K562 (cell line): Measurements from ENCODE around the gene C2orf42. TPM values are rescaled to one million over a fixed set of nuclear protein-coding genes. Genes with fewer than 3 reads are reported as not detected.

Experiments
- BCOR ChIP-seq: fragments of 450-650 bp; IDR thresholded peaks from 2 replicates; pipeline ENCODE4 v1.6.1; 2016
- BDP1 ChIP-seq: IDR thresholded peaks from 3 replicates; pipeline ENCODE4 v1.6.1; 2011; ENCODE audit not compliant: insufficient read length, insufficient read depth
- HMG20B ChIP-seq: fragments of 250-450 bp; sonication (Bioruptor Pico); IDR thresholded peaks from 2 replicates; pipeline ENCODE4 v1.5.0; 2021; ENCODE audit warnings: mild to moderate bottlenecking
- ILF3 ChIP-seq: fragments of 450-650 bp; IDR thresholded peaks from 2 replicates; pipeline ENCODE4 v1.6.1; 2018; ENCODE audit warnings: antibody characterized with exemption, mild to moderate bottlenecking, moderate library complexity, borderline replicate concordance
- KLF1 ChIP-seq: fragments of 450-650 bp; IDR thresholded peaks from 2 replicates; pipeline ENCODE4 v1.6.1; 2016; ENCODE audit warnings: missing genetic modification characterization, missing compliant biosample characterization
- MITF ChIP-seq: IDR thresholded peaks from 2 replicates; pipeline ENCODE4 v1.6.1; 2014; ENCODE audit warnings: antibody characterized with exemption
- NONO ChIP-seq, 2 experiments: fragments of 200-400 bp in 1 of 2; fragments of 450-650 bp in 1 of 2; formaldehyde crosslinking in 1 of 2; IDR thresholded peaks; 2 replicates each; pipeline ENCODE4 v1.6.1; 2017; ENCODE audit warnings: low read depth in 2 of 2, mild to moderate bottlenecking in 2 of 2, moderate library complexity in 2 of 2, low read length in 1 of 2
- PCBP1 ChIP-seq: fragments of 200-400 bp; formaldehyde crosslinking; IDR thresholded peaks from 2 replicates; pipeline ENCODE4 v1.6.1; 2018; ENCODE audit warnings: mild to moderate bottlenecking, low read depth, low read length; ENCODE audit not compliant: poor library complexity, severe bottlenecking
- PCBP2 ChIP-seq: fragments of 200-400 bp; formaldehyde crosslinking; IDR thresholded peaks from 2 replicates; pipeline ENCODE4 v1.6.1; 2018; ENCODE audit warnings: low read length, low read depth, mild to moderate bottlenecking, moderate library complexity; ENCODE audit not compliant: poor library complexity, severe bottlenecking
- PML ChIP-seq: IDR thresholded peaks from 2 replicates; pipeline ENCODE4 v1.6.1; 2012; ENCODE audit warnings: low read length, inconsistent platforms
- SMAD1 ChIP-seq: fragments of 150-350 bp; IDR thresholded peaks from 2 replicates; pipeline ENCODE4 v1.6.1; 2014; ENCODE audit warnings: low read length, low read depth; ENCODE audit not compliant: partially characterized antibody
- SMAD2 ChIP-seq: fragments of 150-350 bp; IDR thresholded peaks from 2 replicates; pipeline ENCODE4 v1.6.1; 2014; ENCODE audit warnings: low read depth, mild to moderate bottlenecking, low read length
- SNAPC5 ChIP-seq: fragments of 250-450 bp; sonication (Bioruptor Pico); IDR thresholded peaks from 2 replicates; pipeline ENCODE4 v1.8.0; 2021; ENCODE audit warnings: moderate library complexity, mild to moderate bottlenecking, inconsistent platforms
- TBP ChIP-seq: optimal IDR thresholded peaks from 2 replicates; pipeline ENCODE3; 2011; ENCODE audit warnings: low read depth, low read length, improper control_type of control experiment
- ZFP1 ChIP-seq: fragments of 450-650 bp; formaldehyde crosslinking; IDR thresholded peaks from 2 replicates; pipeline ENCODE4 v1.4.0; 2020; ENCODE audit warnings: mild to moderate bottlenecking, mixed read lengths
- ZHX1 ChIP-seq: fragments of 150-350 bp; conservative IDR thresholded peaks from 2 replicates; pipeline ENCODE4 v1.6.1; 2014; ENCODE audit warnings: low read length
- ZNF165 ChIP-seq: fragments of 250-450 bp; sonication (Bioruptor Pico); IDR thresholded peaks from 2 replicates; pipeline ENCODE4 v1.4.0; 2020; ENCODE audit warnings: borderline replicate concordance
- ZNF224 ChIP-seq: sonication (generic); formaldehyde crosslinking; IDR thresholded peaks from 2 replicates; pipeline ENCODE4 v1.8.0; 2022; ENCODE audit warnings: mild to moderate bottlenecking, missing genetic modification reagents
- ZNF431 ChIP-seq: sonication (generic); formaldehyde crosslinking; IDR thresholded peaks from 2 replicates; pipeline ENCODE4 v1.8.0; 2022; ENCODE audit warnings: mild to moderate bottlenecking, missing genetic modification reagents
- ZNF609 ChIP-seq: sonication (generic); formaldehyde crosslinking; IDR thresholded peaks from 2 replicates; pipeline ENCODE4 v1.8.1; 2023; ENCODE audit warnings: missing genetic modification reagents, mild to moderate bottlenecking, borderline replicate concordance
- ZNF695 ChIP-seq: fragments of 450-650 bp; formaldehyde crosslinking; IDR thresholded peaks from 2 replicates; pipeline ENCODE4 v1.4.0; 2020; ENCODE audit warnings: mild to moderate bottlenecking, moderate library complexity
- ZSCAN32 ChIP-seq: fragments of 450-650 bp; formaldehyde crosslinking; IDR thresholded peaks from 2 replicates; pipeline ENCODE4 v1.4.0; 2020; ENCODE audit warnings: mild to moderate bottlenecking, moderate library complexity
- polyA plus RNA-seq, 8 experiments: library from polyadenylated mRNA; depleted of rRNA in 4 of 8; stranded (reverse) in 5 of 8; unstranded in 3 of 8; fragments of >200 nt; fragmentation: Nextera tagmentation in 2 of 8; fragmentation: Illumina TruSeq in 1 of 8; extraction: Ambion mirVana in 2 of 8; extraction: Trizol in 1 of 8; gene quantifications; 2 replicates each; pipeline versions ENCODE4 v1.2.1 to v1.2.3, GENCODE V29; 2011 to 2014; ENCODE audit warnings: inconsistent platforms in 1 of 8, missing spikeins in 1 of 8
- total RNA-seq, 7 experiments: library from RNA; depleted of rRNA in 6 of 7; stranded (reverse); fragments of >200 nt in 6 of 7; fragmentation: Illumina TruSeq in 2 of 7; extraction: Trizol in 2 of 7; gene quantifications; 2 replicates each; pipeline versions ENCODE4 v1.2.1 to v1.2.3, GENCODE V29; 2011 to 2021; ENCODE audit warnings: low replicate concordance in 1 of 7

C2orf42 gene
- total and polyA plus RNA-seq, 9 of the 15 experiments (the other 6 are each of a cell fraction or from before 2014, with no cell fraction given): 4.6 to 10.9 (median 7.5) TPM

- no peak for TF ChIP-seq BDP1
- no peak for TF ChIP-seq ZNF224
- no peak for TF ChIP-seq MITF
- TF ChIP-seq ZFP1: no peak
- TF ChIP-seq BCOR: no peak
- TF ChIP-seq ZHX1: no peak
- peak; percentile 20 to 28; a peak in 1 of 4 replicates for TF ChIP-seq NONO (IDR thresholded peaks at IDR 0.05; ENCODE audit: low read depth in 2 of 2, low read length in 1 of 2)
- no peak for TF ChIP-seq ZNF695 (CRISPR knock-in tag)
- TF ChIP-seq SMAD1: no peak
- no peak for TF ChIP-seq ILF3
- no peak for TF ChIP-seq ZNF165 (CRISPR knock-in tag)
- TF ChIP-seq SMAD2: no peak
- no peak for TF ChIP-seq TBP
- TF ChIP-seq PCBP2: no peak
- TF ChIP-seq KLF1: no peak
- TF ChIP-seq PCBP1: no peak
- no peak for TF ChIP-seq SNAPC5 (CRISPR knock-in tag)
- no peak for TF ChIP-seq ZSCAN32
- no peak; the same call in 1 of the 2 replicates for TF ChIP-seq PML
- TF ChIP-seq HMG20B (CRISPR knock-in tag): no peak
- TF ChIP-seq ZNF431 (CRISPR knock-in tag): no peak
- no peak for TF ChIP-seq ZNF609 (CRISPR knock-in tag)
Observed at GRCh38 chr2:70124983-70125480, 65.8 kb downstream of the C2orf42 start (continued).
